Upper lobe of left lung (tissue), 6 donors: ENCODE measurements around the gene OR9I1. TPM values are rescaled to one million over a fixed set of nuclear protein-coding genes. Genes with fewer than 3 reads are reported as not detected.

Experiments
- ATAC-seq, 2 donors: fragments of 200-7000 bp; cut with Tn5 transposase; one replicate each; pipeline ENCODE4 v1.9.1; 2022; ENCODE audit warnings: mild to moderate bottlenecking in 2 of 2, moderate library complexity in 2 of 2; ENCODE audit not compliant: low FRiP score in 2 of 2
- DNase-seq, 2 donors: peaks; one replicate each; pipeline ENCODE4 v3.0.0-alpha.2; 2019 to 2020
- H3K27ac ChIP-seq, 4 donors: fragments of 200-600 bp; sonication (generic); one replicate each; pipeline ENCODE4 v1.5.1; 2016 to 2019
- H3K27me3 ChIP-seq, 4 donors: fragments of 200-600 bp; sonication (generic); one replicate each; pipeline ENCODE4 v1.5.1; 2017 to 2019
- H3K36me3 ChIP-seq, 4 donors: fragments of 200-600 bp; sonication (generic); one replicate each; pipeline ENCODE4 v1.5.1; 2016 to 2019
- H3K4me1 ChIP-seq, 4 donors: fragments of 200-600 bp; sonication (generic); one replicate each; pipeline ENCODE4 v1.5.1; 2018 to 2019
- H3K4me3 ChIP-seq, 4 donors: fragments of 200-600 bp; sonication (generic); one replicate each; pipeline ENCODE4 v1.5.1; 2017 to 2019; ENCODE audit warnings: mild to moderate bottlenecking in 2 of 4, moderate library complexity in 1 of 4
- H3K9me3 ChIP-seq, 4 donors: fragments of 200-600 bp; sonication (generic); one replicate each; pipeline ENCODE4 v1.5.1; 2018 to 2019
- CTCF ChIP-seq, 6 experiments: fragments of 450-650 bp in 4 of 6; fragments of 200-600 bp in 2 of 6; sonication (generic) in 2 of 6; IDR thresholded peaks; one replicate each; pipeline ENCODE4 v1.5.1; 2016 to 2019; ENCODE audit warnings: antibody characterized with exemption in 6 of 6
- EP300 ChIP-seq, 4 donors: sonication (generic); formaldehyde crosslinking; IDR thresholded peaks; one replicate each; pipeline ENCODE4 v1.5.1; 2017; ENCODE audit warnings: antibody characterized with exemption in 4 of 4, control low read depth in 2 of 4
- POLR2A ChIP-seq, 4 donors: fragments of 450-650 bp; IDR thresholded peaks; one replicate each; pipeline ENCODE4 v1.5.1; 2016 to 2017; ENCODE audit warnings: antibody characterized with exemption in 4 of 4, mild to moderate bottlenecking in 2 of 4
- POLR2AphosphoS5 ChIP-seq, 2 donors: sonication (generic); formaldehyde crosslinking; IDR thresholded peaks; one replicate each; pipeline ENCODE4 v1.5.1; 2017; ENCODE audit warnings: antibody characterized with exemption in 2 of 2
- WGBS, 2 donors: methylation state at CpG; one replicate each; pipeline ENCODE4 v1.1.5; 2017 to 2018; 5-methylcytosine and 5-hydroxymethylcytosine counted together
- total RNA-seq, 6 donors: library from RNA; depleted of rRNA in 4 of 6; stranded (reverse); fragments of >200 nt in 4 of 6; gene quantifications; one replicate each; pipeline versions ENCODE4 v1.1.0 to v1.2.1, GENCODE V29; 2016 to 2021
- donor health status: DM: no; HTN: no; CAD: no; lungs with moderate emphysema.
- donor health status: DM: no; HTN: yes; CAD: no; lungs with severe emphysema.

Gene OR9I1
- total RNA-seq, 6 donors from 2014 or later: not detected

- Histone ChIP-seq H3K27me3 (no peaks in the 10 kb centered on the region), H3K27ac (no peak overlapping the region), H3K4me1 (no peaks in the 10 kb centered on the region), H3K36me3 (no peaks in the 10 kb centered on the region), H3K4me3 (no peak overlapping the region), H3K9me3 (no peaks in the 10 kb centered on the region)
- TF ChIP-seq CTCF (IDR thresholded peaks at IDR 0.05): no peak
- no peak for TF ChIP-seq EP300 (IDR thresholded peaks at IDR 0.05)
- TF ChIP-seq POLR2A (IDR thresholded peaks at IDR 0.05): no peak
- TF ChIP-seq POLR2AphosphoS5 (IDR thresholded peaks at IDR 0.05): no peak
- DNase-seq: no peak
- no peak for ATAC-seq
- 74 to 84% methylated on average over 3 of the region's 3 CpGs for WGBS, 2 donors
Observed at GRCh38 chr11:58152781-58153180, 27.5 kb upstream of the OR9I1 start.

- Histone ChIP-seq H3K27me3 (no peaks in the 10 kb centered on the region), H3K9me3 (no peaks in the 10 kb centered on the region), H3K27ac (no peak overlapping the region), H3K4me1 (no peaks in the 10 kb centered on the region), H3K4me3 (no peak overlapping the region), H3K36me3 (no peaks in the 10 kb centered on the region)
- ATAC-seq (no peak), DNase-seq (no peak)
- TF ChIP-seq EP300 (IDR thresholded peaks at IDR 0.05): no peak
- no peak for TF ChIP-seq POLR2AphosphoS5 (IDR thresholded peaks at IDR 0.05)
- no peak for TF ChIP-seq CTCF (IDR thresholded peaks at IDR 0.05)
- no peak for TF ChIP-seq POLR2A (IDR thresholded peaks at IDR 0.05)
- WGBS, 2 donors: 61 to 79% methylated on average over 1 of the region's 1 CpG
Observed at GRCh38 chr11:58142761-58143160, 17.4 kb upstream of the OR9I1 start.

- no peaks in the 10 kb centered on the region for H3K27me3 ChIP-seq
- no peaks in the 10 kb centered on the region for H3K36me3 ChIP-seq
- no peak overlapping the region for H3K4me3 ChIP-seq
- DNase-seq (no peak), ATAC-seq (no peak)
- no peaks in the 10 kb centered on the region for H3K4me1 ChIP-seq
- 75 to 83% methylated on average over 1 of the region's 1 CpG for WGBS, 2 donors
- no peak overlapping the region for H3K27ac ChIP-seq
- no peak for TF ChIP-seq POLR2AphosphoS5 (IDR thresholded peaks at IDR 0.05)
- no peak for TF ChIP-seq EP300 (IDR thresholded peaks at IDR 0.05)
- no peak for TF ChIP-seq POLR2A (IDR thresholded peaks at IDR 0.05)
- no peak for TF ChIP-seq CTCF (IDR thresholded peaks at IDR 0.05)
- H3K9me3 ChIP-seq: no peaks in the 10 kb centered on the region
Observed at GRCh38 chr11:58135171-58135570, 9.8 kb upstream of the OR9I1 start.

- DNase-seq (no peak), ATAC-seq (no peak)
- 95% methylated on average over 1 of the region's 1 CpG; no CpG with 5 or more reads in 1 of the 2 donors for WGBS, 2 donors
- Histone ChIP-seq H3K27me3 (no peaks in the 10 kb centered on the region), H3K27ac (no peak overlapping the region), H3K9me3 (no peaks in the 10 kb centered on the region), H3K36me3 (no peaks in the 10 kb centered on the region), H3K4me1 (no peaks in the 10 kb centered on the region), H3K4me3 (no peak overlapping the region)
- TF ChIP-seq POLR2A (IDR thresholded peaks at IDR 0.05): no peak
- no peak for TF ChIP-seq CTCF (IDR thresholded peaks at IDR 0.05)
- no peak for TF ChIP-seq POLR2AphosphoS5 (IDR thresholded peaks at IDR 0.05)
- no peak for TF ChIP-seq EP300 (IDR thresholded peaks at IDR 0.05)
Observed at GRCh38 chr11:58134151-58134550, 8.8 kb upstream of the OR9I1 start.

- Histone ChIP-seq H3K27ac (no peak overlapping the region), H3K9me3 (no peaks in the 10 kb centered on the region), H3K36me3 (no peaks in the 10 kb centered on the region), H3K4me3 (no peak overlapping the region), H3K4me1 (no peaks in the 10 kb centered on the region), H3K27me3 (no peaks in the 10 kb centered on the region)
- ATAC-seq (no peak), DNase-seq (no peak)
- no peak for TF ChIP-seq EP300 (IDR thresholded peaks at IDR 0.05)
- no peak for TF ChIP-seq CTCF (IDR thresholded peaks at IDR 0.05)
- TF ChIP-seq POLR2AphosphoS5 (IDR thresholded peaks at IDR 0.05): no peak
- no peak for TF ChIP-seq POLR2A (IDR thresholded peaks at IDR 0.05)
- WGBS, 2 donors: 66 to 78% methylated on average over 7 of the region's 7 CpGs
Observed at GRCh38 chr11:58133309-58134076, 8.2 kb upstream of the OR9I1 start.
